Measurements from ENCODE around the gene PDXK. TPM values are rescaled to one million over a fixed set of nuclear protein-coding genes. Genes with fewer than 3 reads are reported as not detected.

PDXK gene
- total RNA-seq, 2 donors from 2014 or later, result 90.9 to 105 TPM

DNA sequence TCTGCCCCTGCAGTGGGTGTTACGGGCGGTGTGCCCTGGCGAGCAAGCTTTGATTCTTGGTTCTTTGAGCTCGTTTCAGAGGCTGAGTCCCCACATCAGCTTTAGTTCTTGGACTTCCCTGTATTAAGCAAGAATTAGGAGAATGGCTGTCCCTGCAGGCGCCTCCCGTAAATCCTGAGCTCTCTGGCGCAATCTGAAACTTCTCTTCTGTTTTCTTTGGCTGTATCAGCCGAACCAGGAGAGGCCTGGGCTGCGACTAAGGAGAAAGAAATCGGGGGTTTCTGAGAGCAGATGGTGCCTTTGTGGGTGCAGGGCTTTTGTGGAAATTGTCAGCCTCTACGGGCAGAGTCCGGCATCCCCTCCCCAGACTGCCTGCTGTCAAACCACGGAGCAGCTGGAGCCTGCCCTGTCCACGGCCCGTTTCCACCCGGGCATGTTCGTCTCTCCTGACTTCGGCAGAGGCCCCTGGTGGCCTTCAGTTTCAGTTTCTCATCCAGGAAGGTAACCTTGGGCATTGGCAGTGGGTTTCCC lies 39.2 kb downstream of the PDXK start:
- Mint-ChIP-seq H3K4me1 (no peaks in the 10 kb centered on the region), H3K27me3 (ENCODE audit: insufficient read depth) (no peaks in the 10 kb centered on the region), H3K9me3 (no peaks in the 10 kb centered on the region), H3K36me3 (ENCODE audit: low read depth) (peaks cover 43% of the 10 kb centered on the region), H3K27ac (no peak overlapping the region), H3K4me3 (no peak overlapping the region)
- Histone ChIP-seq H3K27ac (ENCODE audit: low read depth, low read length) (no peak overlapping the region), H3K27me3 (ENCODE audit: control insufficient read depth, insufficient read depth, low read length, poor library complexity, severe bottlenecking) (no peaks in the 10 kb centered on the region), H3K4me1 (ENCODE audit: control insufficient read depth, insufficient read depth, low read length) (no peaks in the 10 kb centered on the region), H3K36me3 (ENCODE audit: control insufficient read depth, insufficient read depth, low read length) (peaks cover 18% of the 10 kb centered on the region), H3K4me3 (ENCODE audit: low read length) (no peak overlapping the region), H3K9me3 (ENCODE audit: control insufficient read depth, low read length) (no peaks in the 10 kb centered on the region), H3K9ac (ENCODE audit: extremely low read depth, low read length, poor library complexity, severe bottlenecking) (no peak overlapping the region)
- DNase-seq, result no peak
- TF ChIP-seq, protein P1, sequence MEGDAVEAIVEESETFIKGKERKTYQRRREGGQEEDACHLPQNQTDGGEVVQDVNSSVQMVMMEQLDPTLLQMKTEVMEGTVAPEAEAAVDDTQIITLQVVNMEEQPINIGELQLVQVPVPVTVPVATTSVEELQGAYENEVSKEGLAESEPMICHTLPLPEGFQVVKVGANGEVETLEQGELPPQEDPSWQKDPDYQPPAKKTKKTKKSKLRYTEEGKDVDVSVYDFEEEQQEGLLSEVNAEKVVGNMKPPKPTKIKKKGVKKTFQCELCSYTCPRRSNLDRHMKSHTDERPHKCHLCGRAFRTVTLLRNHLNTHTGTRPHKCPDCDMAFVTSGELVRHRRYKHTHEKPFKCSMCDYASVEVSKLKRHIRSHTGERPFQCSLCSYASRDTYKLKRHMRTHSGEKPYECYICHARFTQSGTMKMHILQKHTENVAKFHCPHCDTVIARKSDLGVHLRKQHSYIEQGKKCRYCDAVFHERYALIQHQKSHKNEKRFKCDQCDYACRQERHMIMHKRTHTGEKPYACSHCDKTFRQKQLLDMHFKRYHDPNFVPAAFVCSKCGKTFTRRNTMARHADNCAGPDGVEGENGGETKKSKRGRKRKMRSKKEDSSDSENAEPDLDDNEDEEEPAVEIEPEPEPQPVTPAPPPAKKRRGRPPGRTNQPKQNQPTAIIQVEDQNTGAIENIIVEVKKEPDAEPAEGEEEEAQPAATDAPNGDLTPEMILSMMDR (conservative IDR thresholded peaks at IDR 0.05), result no peak
- 93 to 94% methylated on average over 15 to 18 of the region's 18 CpGs for WGBS, 2 experiments (ENCODE audit: insufficient coverage in 1 of 2, insufficient read length in 1 of 2)

DNA sequence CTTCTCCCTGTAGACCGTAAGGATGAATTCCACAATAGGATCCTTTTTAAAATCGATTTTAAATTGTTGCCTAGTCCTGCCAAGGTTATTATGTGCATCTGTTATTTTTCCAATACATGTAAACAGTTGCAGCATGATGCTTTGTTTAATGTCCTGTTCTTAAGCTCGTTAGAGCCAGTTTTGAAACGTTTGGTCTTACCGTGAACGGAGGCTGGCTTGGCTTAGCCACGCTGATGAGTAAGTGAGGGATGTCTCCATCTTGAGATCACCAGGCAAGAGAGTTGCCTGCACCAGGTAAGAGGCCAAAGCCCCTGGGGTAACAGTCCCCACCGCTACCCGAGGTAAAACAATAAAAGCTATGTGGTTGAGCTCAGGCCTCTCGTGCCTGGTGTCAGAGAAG lies 39.9 kb downstream of the PDXK start:
- no peaks in the 10 kb centered on the region for H3K9me3 ChIP-seq (ENCODE audit: control insufficient read depth, low read length)
- TF ChIP-seq, protein P1 (conservative IDR thresholded peaks at IDR 0.05), result no peak
- Mint-ChIP-seq H3K9me3 (no peaks in the 10 kb centered on the region), H3K4me3 (no peak overlapping the region), H3K27me3 (ENCODE audit: insufficient read depth) (no peaks in the 10 kb centered on the region), H3K36me3 (ENCODE audit: low read depth) (peaks cover 39% of the 10 kb centered on the region), H3K4me1 (no peaks in the 10 kb centered on the region), H3K27ac (no peak overlapping the region)
- DNase-seq, result no peak
- no peaks in the 10 kb centered on the region for H3K27me3 ChIP-seq (ENCODE audit: control insufficient read depth, insufficient read depth, low read length, poor library complexity, severe bottlenecking)
- H3K4me1 ChIP-seq (ENCODE audit: control insufficient read depth, insufficient read depth, low read length), result no peaks in the 10 kb centered on the region
- WGBS, 2 experiments (ENCODE audit: insufficient coverage in 1 of 2, insufficient read length in 1 of 2), result 94 to 95% methylated on average over 10 of the region's 10 CpGs
- H3K9ac ChIP-seq (ENCODE audit: extremely low read depth, low read length, poor library complexity, severe bottlenecking), result no peak overlapping the region
- H3K36me3 ChIP-seq (ENCODE audit: control insufficient read depth, insufficient read depth, low read length), result peaks cover 17% of the 10 kb centered on the region
- H3K27ac ChIP-seq (ENCODE audit: low read depth, low read length), result no peak overlapping the region
- H3K4me3 ChIP-seq (ENCODE audit: low read length), result no peak overlapping the region

DNA sequence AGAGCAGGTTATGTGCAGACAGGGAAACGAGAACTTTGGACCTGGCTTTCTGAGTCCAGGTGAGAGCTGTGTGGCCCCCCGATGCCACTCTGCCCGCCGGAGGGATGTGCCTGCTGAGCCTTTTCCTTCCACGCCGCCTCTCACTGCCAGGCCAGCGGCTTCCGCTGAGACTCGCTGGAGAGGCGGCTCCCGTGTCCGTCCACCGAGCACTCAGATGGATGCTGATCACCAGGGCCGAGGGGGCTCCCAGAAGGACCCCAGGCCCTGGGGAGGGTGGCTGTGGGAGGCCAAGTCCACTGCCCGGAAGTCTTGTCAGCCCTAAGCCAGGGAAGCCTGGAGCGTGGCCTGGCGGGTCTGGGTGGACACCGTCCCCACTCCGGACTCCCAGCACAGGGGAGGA lies 40.7 kb downstream of the PDXK start:
- WGBS, 2 experiments (ENCODE audit: insufficient coverage in 1 of 2, insufficient read length in 1 of 2), result 94 to 98% methylated on average over 12 to 19 of the region's 19 CpGs
- Histone ChIP-seq H3K9ac (ENCODE audit: extremely low read depth, low read length, poor library complexity, severe bottlenecking) (no peak overlapping the region), H3K27me3 (ENCODE audit: control insufficient read depth, insufficient read depth, low read length, poor library complexity, severe bottlenecking) (no peaks in the 10 kb centered on the region), H3K4me3 (ENCODE audit: low read length) (no peak overlapping the region), H3K27ac (ENCODE audit: low read depth, low read length) (no peak overlapping the region), H3K4me1 (ENCODE audit: control insufficient read depth, insufficient read depth, low read length) (no peaks in the 10 kb centered on the region), H3K36me3 (ENCODE audit: control insufficient read depth, insufficient read depth, low read length) (peaks cover 9% of the 10 kb centered on the region), H3K9me3 (ENCODE audit: control insufficient read depth, low read length) (no peaks in the 10 kb centered on the region)
- no peak for DNase-seq
- TF ChIP-seq, protein P1 (conservative IDR thresholded peaks at IDR 0.05), result no peak
- Mint-ChIP-seq H3K27ac (no peak overlapping the region), H3K27me3 (ENCODE audit: insufficient read depth) (no peaks in the 10 kb centered on the region), H3K4me3 (no peak overlapping the region), H3K9me3 (no peaks in the 10 kb centered on the region), H3K4me1 (no peaks in the 10 kb centered on the region), H3K36me3 (ENCODE audit: low read depth) (peaks cover 31% of the 10 kb centered on the region)

All from endodermal cell (in vitro differentiated cells).